HUDEP-2 (cell line): ENCODE data around the gene SLC26A9.
A peak's percentile ranks its signal among the peaks of the same experiment; 100 is the strongest.

Experiments
- DNase-seq, 76 experiments: peaks; one replicate each; lab custom pipeline; 2025; ENCODE audit not compliant: unreplicated experiment in 76 of 76; lab: John Stamatoyannopoulos, UW

SLC26A9 gene

GRCh38 chr1:205928317-205928716, 14.9 kb downstream of the SLC26A9 start:
- DNase-seq, result no peak

GRCh38 chr1:205927676-205928075, 15.6 kb downstream of the SLC26A9 start:
- DNase-seq, result no peak

DNA sequence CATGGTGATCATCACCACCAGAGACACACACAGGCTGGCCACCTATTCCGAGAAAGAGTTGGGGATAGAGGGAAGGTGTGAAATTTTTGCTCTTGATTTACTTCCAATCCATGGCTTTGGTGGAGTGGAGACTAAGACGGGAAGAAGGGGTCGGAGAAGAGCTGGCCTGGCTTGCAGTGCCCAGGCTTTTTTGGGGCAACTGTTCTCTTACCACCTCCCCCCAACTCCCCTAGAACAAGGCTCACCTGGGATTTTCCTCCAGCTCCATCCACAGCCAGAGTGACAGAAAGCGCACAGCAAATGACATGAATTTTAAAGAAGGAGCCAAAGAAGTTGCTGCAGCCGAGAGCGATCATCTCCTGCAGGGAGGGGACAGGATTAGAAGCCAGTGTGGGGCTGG, 16.0 kb downstream of the SLC26A9 start:
- no peak for DNase-seq

DNA sequence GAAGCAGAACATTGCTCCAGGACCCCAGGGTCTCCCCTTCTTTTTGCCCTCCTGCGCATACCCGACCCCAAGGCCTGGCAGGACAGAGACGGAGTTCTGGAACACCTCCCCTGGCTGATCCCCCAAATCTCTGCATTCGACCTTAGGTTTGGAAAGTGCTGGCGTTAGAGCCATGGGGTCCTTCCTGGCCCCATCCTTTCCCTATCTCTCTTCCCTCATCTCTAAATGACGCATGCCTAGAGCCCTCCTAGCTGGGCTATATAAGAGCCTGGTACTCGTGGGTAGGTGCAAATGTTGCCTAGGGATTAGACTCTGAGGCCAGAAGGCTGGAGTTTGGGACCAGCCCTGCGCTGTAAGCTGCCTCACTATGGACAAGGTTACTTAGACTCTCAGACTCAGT, 16.6 kb downstream of the SLC26A9 start:
- DNase-seq, result no peak

DNA sequence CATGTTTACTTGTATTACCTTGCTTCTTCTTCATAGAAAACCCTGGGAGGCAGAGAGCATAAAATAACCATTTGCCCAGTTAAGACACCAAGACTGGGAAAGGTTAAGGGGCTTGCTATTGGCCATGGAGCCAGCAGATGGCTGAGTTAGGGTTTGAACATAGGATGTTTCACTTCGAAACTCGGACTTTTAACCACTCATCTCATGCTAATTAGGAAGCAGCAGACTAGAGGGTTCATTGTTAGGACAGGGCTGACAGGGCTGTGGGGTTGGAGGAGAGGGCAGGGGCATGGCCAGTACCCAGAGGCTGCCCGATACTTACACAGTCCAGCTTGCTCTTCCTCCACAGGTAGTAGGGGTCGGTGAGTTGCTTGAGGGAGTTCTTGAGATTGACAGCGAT, 17.0 kb downstream of the SLC26A9 start:
- no peak for DNase-seq

DNA sequence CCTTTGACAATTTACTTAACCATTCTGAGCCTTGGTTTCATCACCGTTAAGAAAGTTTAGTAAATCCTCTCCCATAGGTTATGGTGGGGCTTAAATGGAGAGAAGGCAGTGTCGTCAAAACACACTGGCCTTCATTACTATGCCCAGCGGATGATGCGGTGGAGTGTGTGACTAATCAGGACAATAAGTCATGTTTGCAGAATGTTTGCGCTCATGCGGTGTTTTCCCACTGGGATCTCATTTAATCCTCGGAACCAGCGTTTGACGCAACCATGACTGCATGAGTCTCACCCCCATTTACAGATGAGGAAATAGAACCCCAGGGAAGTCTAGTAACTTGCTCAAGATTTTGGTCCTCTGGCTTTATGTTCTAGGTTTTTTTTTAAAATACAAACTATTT, 17.5 kb downstream of the SLC26A9 start:
- DNase-seq, result no peak

- DNase-seq, result no peak
Observed at GRCh38 chr1:205924460-205924790, 18.8 kb downstream of the SLC26A9 start.

DNA sequence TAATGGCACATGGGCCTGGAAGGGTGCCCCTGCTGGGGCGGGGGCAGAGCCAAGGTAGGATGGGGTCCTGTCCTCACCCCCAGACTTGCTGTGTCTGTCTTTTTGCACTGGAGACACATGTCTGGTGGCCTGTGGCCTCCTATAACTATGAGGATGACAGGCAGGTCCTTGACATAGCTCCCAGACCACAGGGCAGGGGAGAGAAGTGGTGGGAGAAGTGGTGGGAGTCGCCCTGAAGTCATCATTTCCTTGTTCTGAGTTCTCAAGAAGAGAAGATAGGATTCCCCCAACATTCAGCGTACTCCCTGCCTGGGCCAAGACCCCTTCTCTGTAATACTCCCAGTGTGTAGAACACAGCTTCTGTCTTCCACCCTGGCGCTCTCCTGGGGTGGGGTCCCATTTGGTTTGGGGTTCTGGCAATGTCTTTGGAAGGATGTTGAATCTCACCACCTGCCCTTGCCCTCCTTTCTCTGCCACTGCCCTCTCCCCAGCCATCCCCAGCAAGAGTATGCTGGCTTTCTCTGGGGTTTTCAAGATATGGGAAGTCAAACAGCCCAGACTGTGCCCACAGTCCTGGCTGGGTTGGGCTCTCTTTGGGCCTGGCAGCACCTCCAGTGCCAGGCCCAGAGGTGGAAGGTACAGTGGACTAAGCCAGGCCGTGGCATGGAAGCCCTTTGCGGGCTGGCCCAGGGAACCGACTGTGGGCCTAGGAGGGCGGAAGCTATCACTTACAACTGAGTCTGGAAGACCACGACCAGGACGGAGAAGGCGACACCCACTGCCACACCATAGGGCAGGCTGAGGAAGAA, 19.4 kb downstream of the SLC26A9 start:
- no peak for DNase-seq

DNA sequence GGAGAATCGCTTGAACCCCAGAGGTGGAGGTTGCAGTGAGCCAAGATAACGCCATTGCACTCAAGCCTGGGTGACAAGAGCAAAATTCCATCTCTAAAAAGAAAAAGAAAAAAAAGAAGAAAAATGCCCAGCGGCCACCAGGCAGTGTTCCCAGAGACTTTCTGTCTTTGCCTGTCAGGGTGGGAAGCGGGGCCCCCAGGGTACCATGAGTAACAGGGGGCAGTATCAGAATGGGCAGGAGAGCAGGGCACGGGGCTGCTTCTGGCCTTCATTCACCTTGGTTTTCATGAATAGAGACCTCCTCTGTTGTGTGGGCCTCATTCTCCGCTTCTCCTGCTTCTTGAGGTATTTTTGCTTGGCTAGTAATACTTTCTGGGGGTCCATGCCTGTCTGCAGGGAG, 20.4 kb downstream of the SLC26A9 start:
- DNase-seq, result no peak

DNA sequence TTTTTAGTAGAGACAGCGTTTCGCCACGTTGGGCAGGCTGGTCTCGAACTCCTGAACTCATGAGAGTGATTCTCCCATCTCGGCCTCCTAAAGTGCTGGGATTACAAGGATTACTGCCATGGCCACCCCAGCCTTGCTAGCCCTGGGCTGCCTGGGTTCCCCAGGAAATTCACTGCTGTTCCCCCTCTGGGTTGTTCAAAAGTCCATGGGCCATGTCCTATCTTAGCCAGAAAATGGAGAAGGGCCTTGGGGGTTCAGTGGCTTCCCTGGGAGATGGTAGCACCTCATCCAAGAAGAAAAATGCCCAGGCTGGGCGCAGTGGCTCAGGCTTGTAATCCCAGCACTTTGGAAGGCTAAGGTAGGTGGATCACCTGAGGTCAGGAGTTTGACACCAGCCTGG, 20.9 kb downstream of the SLC26A9 start:
- DNase-seq, result no peak

DNA sequence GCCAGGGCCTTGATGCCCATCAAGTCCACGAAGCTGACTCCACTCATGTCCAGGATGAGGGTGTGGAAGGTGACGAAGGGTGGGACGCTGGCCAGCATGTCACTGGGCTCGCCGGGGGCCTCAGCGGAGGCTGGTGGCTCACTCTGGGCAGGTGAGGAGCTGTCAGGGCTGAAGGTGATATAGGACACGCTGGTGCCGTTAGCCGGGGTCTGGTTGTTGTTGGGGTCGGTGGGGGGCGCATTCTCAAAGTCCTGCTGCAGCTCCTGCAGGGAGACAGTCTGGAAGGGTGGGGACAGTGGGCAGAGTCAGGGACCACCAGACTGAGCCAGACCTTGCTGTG, 21.7 kb downstream of the SLC26A9 start:
- DNase-seq, result no peak

DNA sequence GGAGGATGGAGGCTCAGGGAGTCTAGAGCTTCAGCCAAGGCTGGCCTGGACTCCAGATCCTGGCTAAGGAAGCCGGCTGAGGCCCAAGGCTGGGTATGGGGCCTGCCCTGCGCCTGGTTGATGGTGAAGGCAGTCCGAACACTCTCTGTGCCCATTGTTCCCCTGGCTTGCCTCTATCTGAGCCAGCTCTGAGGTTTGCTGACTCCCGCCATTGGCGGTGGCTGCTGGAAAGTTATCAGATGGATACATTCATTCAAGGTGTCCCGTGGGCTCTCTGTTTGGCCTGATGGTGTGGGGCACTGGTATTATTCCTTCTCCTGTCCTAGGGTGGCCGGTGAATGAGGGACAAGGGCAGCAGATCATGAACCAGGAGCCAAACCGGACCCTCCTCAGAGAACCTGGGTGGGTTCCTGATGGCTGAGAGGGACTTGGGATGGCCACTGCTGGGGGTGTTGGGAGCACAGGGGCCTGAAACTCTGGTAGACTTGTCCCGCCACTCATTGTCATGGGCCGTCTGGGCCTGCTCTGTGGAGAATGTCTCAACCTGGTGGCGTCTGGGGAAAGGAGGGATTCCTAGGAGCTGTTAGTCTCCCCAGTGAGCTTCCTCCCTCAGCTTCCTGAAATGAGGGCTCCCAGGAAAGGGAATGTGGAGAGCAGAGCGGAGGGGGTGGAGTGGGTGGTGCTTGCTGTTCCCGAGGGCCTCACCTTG, 22.2 kb downstream of the SLC26A9 start:
- DNase-seq, result no peak

GRCh38 chr1:205920159-205920558, 23.1 kb downstream of the SLC26A9 start:
- no peak for DNase-seq

GRCh38 chr1:205918955-205919746, 24.1 kb downstream of the SLC26A9 start:
- peak in 60 of 76 experiments; percentile 5 to 76 (median 50) for DNase-seq

GRCh38 chr1:205917466-205918238, 25.6 kb downstream of the SLC26A9 start:
- no peak for DNase-seq

GRCh38 chr1:205916541-205916940, 26.7 kb downstream of the SLC26A9 start:
- no peak for DNase-seq

GRCh38 chr1:205915354-205915990, 27.8 kb downstream of the SLC26A9 start:
- DNase-seq, result no peak

- no peak for DNase-seq
Observed at GRCh38 chr1:205914730-205915129, 28.5 kb downstream of the SLC26A9 start.

GRCh38 chr1:205914155-205914507, 29.1 kb downstream of the SLC26A9 start:
- no peak for DNase-seq

GRCh38 chr1:205913451-205914154, 29.7 kb downstream of the SLC26A9 start:
- DNase-seq, result no peak
